Ishikawa (cell line): ENCODE data around the gene MOCS1.

Experiments
- EGR1 ChIP-seq: IDR thresholded peaks from 2 replicates; pipeline ENCODE4 v1.6.1; 2012
- YY1 ChIP-seq: IDR thresholded peaks from 2 replicates; pipeline ENCODE4 v1.6.1; 2012; ENCODE audit warnings: low read depth
- ZBTB7A ChIP-seq: IDR thresholded peaks from 2 replicates; pipeline ENCODE4 v1.6.1; 2012; ENCODE audit warnings: low read depth

DNA sequence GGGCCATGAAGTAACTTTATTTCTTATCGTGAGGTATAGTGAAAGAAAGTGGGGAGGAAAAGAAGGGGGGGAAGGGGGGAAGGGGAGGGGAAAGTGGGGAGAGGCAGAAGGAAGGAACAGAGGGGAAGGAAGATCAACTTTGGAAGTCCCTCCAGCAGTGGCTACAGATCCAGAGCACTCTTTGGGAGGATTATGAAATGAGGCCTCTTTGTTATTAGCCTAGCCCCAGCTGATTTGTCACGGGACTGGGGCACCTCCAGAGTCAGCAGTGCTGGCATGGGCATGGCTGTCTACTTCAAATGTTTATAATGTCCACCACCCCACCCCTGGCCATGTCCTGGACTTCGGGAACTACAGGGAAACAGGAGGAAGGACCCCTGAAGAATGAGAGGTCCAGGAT is 7.6 kb downstream of the MOCS1 start:
- no peak for TF ChIP-seq ZBTB7A
- no peak for TF ChIP-seq YY1
- TF ChIP-seq EGR1 = no peak
